Ascending aorta (tissue), 2 donors: ENCODE measurements around the gene BRD3OS. TPM values are rescaled to one million over a fixed set of nuclear protein-coding genes. Genes with fewer than 3 reads are reported as not detected.

Source experiments
- DNase-seq, 2 donors: peaks; one replicate each; pipeline ENCODE4 v3.0.0-alpha.2; 2019; ENCODE audit warnings: low spot score in 2 of 2
- H3K27ac ChIP-seq, 2 donors: fragments of 200-600 bp; sonication (generic); one replicate each; pipeline ENCODE4 v1.5.1; 2016 to 2017; ENCODE audit warnings: mild to moderate bottlenecking in 1 of 2
- H3K27me3 ChIP-seq: fragments of 200-600 bp; sonication (generic); one replicate; pipeline ENCODE4 v1.5.1; 2017
- H3K36me3 ChIP-seq, 2 donors: fragments of 200-600 bp; sonication (generic); one replicate each; pipeline ENCODE4 v1.5.1; 2016
- H3K4me1 ChIP-seq, 2 donors: fragments of 200-600 bp; sonication (generic); one replicate each; pipeline ENCODE4 v1.5.1; 2016 to 2017; ENCODE audit warnings: mild to moderate bottlenecking in 1 of 2
- H3K4me3 ChIP-seq, 2 donors: fragments of 200-600 bp; sonication (generic); one replicate each; pipeline ENCODE4 v1.5.1; 2016 to 2017; ENCODE audit warnings: mild to moderate bottlenecking in 1 of 2
- H3K9me3 ChIP-seq, 2 donors: fragments of 200-600 bp; sonication (generic); one replicate each; pipeline ENCODE4 v1.5.1; 2016
- CTCF ChIP-seq, 3 experiments: fragments of 200-600 bp in 2 of 3; fragments of 450-650 bp in 1 of 3; sonication (generic) in 2 of 3; IDR thresholded peaks; one replicate each; pipeline ENCODE4 v1.5.1; 2016 to 2019; ENCODE audit warnings: antibody characterized with exemption in 3 of 3, mild to moderate bottlenecking in 1 of 3, moderate library complexity in 1 of 3
- intact Hi-C: fragments of 100-400 bp; cut with DNase I; formaldehyde crosslinking; loops from one replicate; pipeline ENCODE4 v1.15.1; 2023
- total RNA-seq: library from RNA; depleted of rRNA; stranded (reverse); fragments of >200 nt; gene quantifications from one replicate; pipeline ENCODE4 v1.1.0, GENCODE V29; 2016

The BRD3OS gene
- total RNA-seq, 1 donor from 2014 or later: 15.9 TPM

GRCh38 chr9:133998915-133999595 is 26.2 kb upstream of the BRD3OS start:
- Histone ChIP-seq H3K4me1 (peaks cover 0 to 2% of the 10 kb centered on the region in 2 donors), H3K4me3 (no peak overlapping the region), H3K27ac (no peak overlapping the region), H3K9me3 (no peaks in the 10 kb centered on the region), H3K27me3 (no peaks in the 10 kb centered on the region), H3K36me3 (no peaks in the 10 kb centered on the region)
- no peak for DNase-seq
- intact Hi-C loops: no loop called here
- TF ChIP-seq CTCF (IDR thresholded peaks at IDR 0.05): no peak

GRCh38 chr9:133999851-134000265 is 25.4 kb upstream of the BRD3OS start:
- Histone ChIP-seq H3K4me3 (no peak overlapping the region), H3K4me1 (no peaks in the 10 kb centered on the region), H3K27ac (no peak overlapping the region), H3K27me3 (no peaks in the 10 kb centered on the region), H3K9me3 (no peaks in the 10 kb centered on the region), H3K36me3 (no peaks in the 10 kb centered on the region)
- intact Hi-C loops: no loop called here
- DNase-seq: no peak
- no peak for TF ChIP-seq CTCF (IDR thresholded peaks at IDR 0.05)

GRCh38 chr9:134002796-134003195 is 22.5 kb upstream of the BRD3OS start:
- no peak overlapping the region for H3K4me3 ChIP-seq
- no peaks in the 10 kb centered on the region for H3K4me1 ChIP-seq
- H3K27me3 ChIP-seq: no peaks in the 10 kb centered on the region
- no peaks in the 10 kb centered on the region for H3K36me3 ChIP-seq
- no peaks in the 10 kb centered on the region for H3K9me3 ChIP-seq
- DNase-seq: no peak
- intact Hi-C loops: no loop called here
- no peak overlapping the region for H3K27ac ChIP-seq
- no peak for TF ChIP-seq CTCF (IDR thresholded peaks at IDR 0.05)

- Histone ChIP-seq H3K4me1 (no peaks in the 10 kb centered on the region), H3K36me3 (no peaks in the 10 kb centered on the region), H3K4me3 (no peak overlapping the region), H3K27ac (no peak overlapping the region), H3K9me3 (no peaks in the 10 kb centered on the region), H3K27me3 (no peaks in the 10 kb centered on the region)
- TF ChIP-seq CTCF (IDR thresholded peaks at IDR 0.05): no peak
- DNase-seq: no peak
- intact Hi-C loops: no loop called here
These were observed 22.0 kb upstream of the BRD3OS start for GRCh38 chr9:134003237-134003636.

GRCh38 chr9:134004131-134004873 is 21.0 kb upstream of the BRD3OS start:
- intact Hi-C loops: no loop called here
- no peak for TF ChIP-seq CTCF (IDR thresholded peaks at IDR 0.05)
- DNase-seq: no peak
- Histone ChIP-seq H3K4me3 (no peak overlapping the region), H3K9me3 (no peaks in the 10 kb centered on the region), H3K27me3 (no peaks in the 10 kb centered on the region), H3K36me3 (no peaks in the 10 kb centered on the region), H3K4me1 (no peaks in the 10 kb centered on the region), H3K27ac (no peak overlapping the region)
